ENCODE results near the gene PROSER3. TPM values are rescaled to one million over a fixed set of nuclear protein-coding genes. Genes with fewer than 3 reads are reported as not detected.

PROSER3 gene
- total RNA-seq, 2 experiments from 2014 or later: 47.1 to 52.4 TPM

- Mint-ChIP-seq H3K4me3 (peak overlapping the region; percentile 95), H3K27me3 (no peaks in the 10 kb centered on the region), H3K36me3 (ENCODE audit: low read depth) (peaks cover 23% of the 10 kb centered on the region), H3K4me1 (peaks cover 62% of the 10 kb centered on the region), H3K9me3 (no peaks in the 10 kb centered on the region), H3K27ac (peak overlapping the region; percentile 99)
- POLR2A ChIA-PET: interaction anchor here (0.9 to 5.4 kb wide), 12 partner anchors 8 to 96 kb away, joined by 3 to 46 read pairs (median 10); partner anchors contain the start of genes COX6B1, HSPB6 and KMT2B
- CTCF ChIA-PET: interaction anchor here (0.7 to 2.0 kb wide), 4 partner anchors 9 to 187 kb away, joined by 3 to 10 read pairs (median 4); no protein-coding TSS in a partner anchor
- no peak for DNase-seq
Observed at GRCh38 chr19:35743640-35744429, 14.1 kb upstream of the PROSER3 start.

GRCh38 chr19:35744430-35745327 is 13.3 kb upstream of the PROSER3 start:
- ChIA-PET POLR2A (interaction anchor here (0.9 to 5.4 kb wide), 14 partner anchors 8 to 187 kb away, joined by 3 to 46 read pairs (median 8); partner anchors contain the start of genes COX6B1, HSPB6 and KMT2B), CTCF (interaction anchor here (0.5 to 2.0 kb wide), 9 partner anchors 26 to 603 kb away, joined by 3 to 10 read pairs (median 4); partner anchors contain the start of genes COX6B1 and ZBTB32)
- Mint-ChIP-seq H3K36me3 (ENCODE audit: low read depth) (peaks cover 21% of the 10 kb centered on the region), H3K27me3 (no peaks in the 10 kb centered on the region), H3K9me3 (no peaks in the 10 kb centered on the region), H3K4me3 (peak overlapping the region; percentile 95), H3K4me1 (peaks cover 60% of the 10 kb centered on the region), H3K27ac (peak overlapping the region; percentile 99)
- DNase-seq: peak; percentile 94

- Mint-ChIP-seq H3K9me3 (no peaks in the 10 kb centered on the region), H3K27ac (peak within 1 kb of the TSS; percentile 99), H3K4me1 (peaks cover 66% of the 10 kb centered on the region), H3K36me3 (ENCODE audit: low read depth) (peaks cover 21% of the 10 kb centered on the region), H3K27me3 (no peaks in the 10 kb centered on the region), H3K4me3 (peak within 1 kb of the TSS; percentile 95)
- peak; percentile 98 for DNase-seq
- POLR2A ChIA-PET: interaction anchor here (0.6 to 5.4 kb wide), 14 partner anchors 7 to 600 kb away, joined by 3 to 46 read pairs (median 8); partner anchors contain the start of genes COX6B1, HSPB6 and KMT2B
- CTCF ChIA-PET: interaction anchor here (0.8 to 2.0 kb wide), 9 partner anchors 27 to 604 kb away, joined by 3 to 10 read pairs (median 4); partner anchors contain the start of gene COX6B1
Observed at GRCh38 chr19:35745328-35746086, 12.5 kb upstream of the PROSER3 start, which contains the start of the genes PSENEN and U2AF1L4. PSENEN (plus strand) TSS chr19:35745651; CDS start chr19:35745931, 280 bp downstream. U2AF1L4 (minus strand) TSS chr19:35745418; CDS start chr19:35745391, 27 bp downstream.

GRCh38 chr19:35746087-35746462 is 11.9 kb upstream of the PROSER3 start:
- H3K27me3 Mint-ChIP-seq: no peaks in the 10 kb centered on the region
- H3K9me3 Mint-ChIP-seq: no peaks in the 10 kb centered on the region
- H3K4me1 Mint-ChIP-seq: peaks cover 64% of the 10 kb centered on the region
- peaks cover 21% of the 10 kb centered on the region for H3K36me3 Mint-ChIP-seq (ENCODE audit: low read depth)
- ChIA-PET POLR2A (interaction anchor here (0.6 to 5.4 kb wide), 8 partner anchors 11 to 600 kb away, joined by 3 to 46 read pairs (median 12); partner anchors contain the start of genes HSPB6 and KMT2B), CTCF (interaction anchor here (0.8 to 2.0 kb wide), 7 partner anchors 27 to 184 kb away, joined by 3 to 10 read pairs (median 4); partner anchors contain the start of gene COX6B1)
- peak overlapping the region; percentile 99 for H3K27ac Mint-ChIP-seq
- peak overlapping the region; percentile 95 for H3K4me3 Mint-ChIP-seq
- no peak for DNase-seq

- DNase-seq: no peak
- Mint-ChIP-seq H3K9me3 (no peaks in the 10 kb centered on the region), H3K27me3 (no peaks in the 10 kb centered on the region), H3K27ac (peak overlapping the region; percentile 99), H3K36me3 (ENCODE audit: low read depth) (peaks cover 21% of the 10 kb centered on the region), H3K4me1 (peaks cover 64% of the 10 kb centered on the region), H3K4me3 (peak overlapping the region; percentile 95)
- ChIA-PET POLR2A (interaction anchor here (2.2 to 5.4 kb wide), 4 partner anchors 10 to 44 kb away, joined by 11 to 46 read pairs (median 16); partner anchors contain the start of genes HSPB6 and KMT2B), CTCF (interaction anchor here (0.7 to 1.7 kb wide), 3 partner anchors 16 to 54 kb away, joined by 3 to 4 read pairs (median 3); no protein-coding TSS in a partner anchor)
Observed at GRCh38 chr19:35746531-35746930, 11.4 kb upstream of the PROSER3 start.

GRCh38 chr19:35748106-35749020 is 9.6 kb upstream of the PROSER3 start, which contains the start of gene LIN37:
LIN37 (plus strand) TSS chr19:35748576; CDS start chr19:35748725, 149 bp downstream.
- DNase-seq: peak; percentile 99
- Mint-ChIP-seq H3K4me3 (peak within 1 kb of the TSS; percentile 97), H3K9me3 (no peaks in the 10 kb centered on the region), H3K27me3 (no peaks in the 10 kb centered on the region), H3K36me3 (ENCODE audit: low read depth) (peaks cover 16% of the 10 kb centered on the region), H3K4me1 (peaks cover 53% of the 10 kb centered on the region), H3K27ac (peak within 1 kb of the TSS; percentile 90)
- POLR2A ChIA-PET: interaction anchor here (0.8 to 5.4 kb wide), 13 partner anchors 8 to 183 kb away, joined by 3 to 46 read pairs (median 5); partner anchors contain the start of genes HSPB6 and NFKBID
- CTCF ChIA-PET: interaction anchor here (0.7 to 1.5 kb wide), 11 partner anchors 9 to 183 kb away, joined by 3 to 18 read pairs (median 4); partner anchors contain the start of gene HSPB6

- POLR2A ChIA-PET: no interaction called here
- no peak for DNase-seq
- H3K4me1 Mint-ChIP-seq: peaks cover 47% of the 10 kb centered on the region
- no peaks in the 10 kb centered on the region for H3K9me3 Mint-ChIP-seq
- no peak overlapping the region for H3K27ac Mint-ChIP-seq
- H3K4me3 Mint-ChIP-seq: peak overlapping the region; percentile 17
- H3K27me3 Mint-ChIP-seq: no peaks in the 10 kb centered on the region
- CTCF ChIA-PET: no interaction called here
- peaks cover 14% of the 10 kb centered on the region for H3K36me3 Mint-ChIP-seq (ENCODE audit: low read depth)
Observed at GRCh38 chr19:35750167-35750566, 7.8 kb upstream of the PROSER3 start.

GRCh38 chr19:35751839-35752745 is 5.9 kb upstream of the PROSER3 start:
- ChIA-PET CTCF (no interaction called here), POLR2A (interaction anchor here (1.2 to 1.5 kb wide), 3 partner anchors 8 to 50 kb away, joined by 4 to 5 read pairs (median 5); partner anchors contain the start of genes PSENEN and U2AF1L4)
- Mint-ChIP-seq H3K27ac (no peak overlapping the region), H3K36me3 (ENCODE audit: low read depth) (peaks cover 12% of the 10 kb centered on the region), H3K4me1 (peaks cover 43% of the 10 kb centered on the region), H3K4me3 (no peak overlapping the region), H3K9me3 (no peaks in the 10 kb centered on the region), H3K27me3 (no peaks in the 10 kb centered on the region)
- DNase-seq: no peak

- peaks cover 12% of the 10 kb centered on the region for H3K36me3 Mint-ChIP-seq (ENCODE audit: low read depth)
- peaks cover 41% of the 10 kb centered on the region for H3K4me1 Mint-ChIP-seq
- ChIA-PET POLR2A (interaction anchor here (1.3 to 1.5 kb wide), 2 partner anchors 8 to 51 kb away, joined by 5 read pairs; partner anchors contain the start of genes PSENEN and U2AF1L4), CTCF (interaction anchor here (0.6 kb wide), 1 partner anchor 10 kb away, joined by 4 read pairs; no protein-coding TSS in a partner anchor)
- H3K27ac Mint-ChIP-seq: no peak overlapping the region
- no peaks in the 10 kb centered on the region for H3K27me3 Mint-ChIP-seq
- DNase-seq: no peak
- H3K4me3 Mint-ChIP-seq: no peak overlapping the region
- no peaks in the 10 kb centered on the region for H3K9me3 Mint-ChIP-seq
Observed at GRCh38 chr19:35752746-35753350, 5.1 kb upstream of the PROSER3 start.
